ENCODE data around the gene GTPBP1.

Gene GTPBP1

GRCh38 chr22:38760477-38761201 is 54.9 kb downstream of the GTPBP1 start:
- H3K4me1 ChIP-seq (ENCODE audit: control insufficient read depth, insufficient read depth, low read length): peaks cover 12% of the 10 kb centered on the region
- no peak overlapping the region for H3K9ac ChIP-seq (ENCODE audit: low read length)
- H3K4me3 ChIP-seq (ENCODE audit: low read length): no peak overlapping the region
- no peaks in the 10 kb centered on the region for H3K36me3 ChIP-seq (ENCODE audit: control insufficient read depth, insufficient read depth, low read length)
- no peaks in the 10 kb centered on the region for H3K27me3 ChIP-seq (ENCODE audit: control insufficient read depth, insufficient read depth, low read length)
- no peaks in the 10 kb centered on the region for H3K9me3 ChIP-seq (ENCODE audit: control insufficient read depth, low read length)

DNA sequence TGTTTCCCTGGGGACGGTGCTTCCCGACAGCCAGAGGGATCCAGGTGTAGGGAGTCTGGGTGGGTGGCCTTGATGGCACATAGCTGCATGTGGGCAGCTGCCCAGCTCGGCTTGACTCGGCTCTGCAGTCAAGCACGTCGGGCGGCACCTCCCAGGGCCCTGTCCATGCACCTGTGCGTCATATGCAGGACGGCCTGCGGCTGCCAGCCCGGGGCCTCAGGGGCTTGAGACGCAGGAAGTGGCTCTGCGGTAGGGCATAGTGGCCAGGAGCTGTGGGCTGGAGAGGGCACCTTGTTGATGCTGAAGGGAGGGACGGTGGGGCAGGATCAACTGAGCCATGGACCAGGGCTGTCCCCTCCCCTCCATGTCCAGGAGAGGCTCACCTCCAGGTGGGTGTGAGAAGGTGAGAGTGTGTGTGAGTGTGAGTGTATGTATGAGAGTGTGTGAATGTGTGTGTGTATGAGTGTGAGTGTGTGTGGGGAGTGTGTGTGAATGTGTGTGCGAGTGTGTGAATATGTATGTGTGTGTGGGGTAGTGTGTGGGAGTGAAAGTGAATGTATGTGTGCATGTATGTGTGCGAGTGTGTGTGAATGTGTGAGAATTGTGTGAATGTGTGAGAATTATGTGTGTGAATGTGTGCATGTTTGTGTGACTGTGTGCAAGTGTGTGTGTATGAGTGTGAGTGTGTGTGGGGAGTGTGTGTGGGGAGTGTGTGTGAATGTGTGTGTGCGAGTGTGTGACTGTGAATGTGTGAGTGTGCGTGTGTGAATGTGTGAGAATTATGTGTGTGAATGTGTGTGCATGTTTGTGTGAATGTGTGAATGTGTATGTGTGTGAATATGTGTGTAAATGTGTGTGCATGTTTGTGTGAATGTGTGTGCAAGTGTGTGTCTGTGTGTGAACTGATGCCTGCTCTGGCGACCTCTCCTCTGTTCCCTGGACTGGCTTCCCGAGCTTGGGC is 55.7 kb downstream of the GTPBP1 start:
- peaks cover 10% of the 10 kb centered on the region for H3K4me1 ChIP-seq (ENCODE audit: control insufficient read depth, insufficient read depth, low read length)
- H3K27me3 ChIP-seq (ENCODE audit: control insufficient read depth, insufficient read depth, low read length): peaks cover 6% of the 10 kb centered on the region
- no peaks in the 10 kb centered on the region for H3K36me3 ChIP-seq (ENCODE audit: control insufficient read depth, insufficient read depth, low read length)
- no peak overlapping the region for H3K4me3 ChIP-seq (ENCODE audit: low read length)
- no peak overlapping the region for H3K9ac ChIP-seq (ENCODE audit: low read length)
- no peaks in the 10 kb centered on the region for H3K9me3 ChIP-seq (ENCODE audit: control insufficient read depth, low read length)

GRCh38 chr22:38762551-38762983 is 56.8 kb downstream of the GTPBP1 start:
- Histone ChIP-seq H3K9ac (ENCODE audit: low read length) (no peak overlapping the region), H3K36me3 (ENCODE audit: control insufficient read depth, insufficient read depth, low read length) (no peaks in the 10 kb centered on the region), H3K4me1 (ENCODE audit: control insufficient read depth, insufficient read depth, low read length) (peaks cover 4% of the 10 kb centered on the region), H3K27me3 (ENCODE audit: control insufficient read depth, insufficient read depth, low read length) (peaks cover 6% of the 10 kb centered on the region), H3K4me3 (ENCODE audit: low read length) (no peak overlapping the region), H3K9me3 (ENCODE audit: control insufficient read depth, low read length) (no peaks in the 10 kb centered on the region)

DNA sequence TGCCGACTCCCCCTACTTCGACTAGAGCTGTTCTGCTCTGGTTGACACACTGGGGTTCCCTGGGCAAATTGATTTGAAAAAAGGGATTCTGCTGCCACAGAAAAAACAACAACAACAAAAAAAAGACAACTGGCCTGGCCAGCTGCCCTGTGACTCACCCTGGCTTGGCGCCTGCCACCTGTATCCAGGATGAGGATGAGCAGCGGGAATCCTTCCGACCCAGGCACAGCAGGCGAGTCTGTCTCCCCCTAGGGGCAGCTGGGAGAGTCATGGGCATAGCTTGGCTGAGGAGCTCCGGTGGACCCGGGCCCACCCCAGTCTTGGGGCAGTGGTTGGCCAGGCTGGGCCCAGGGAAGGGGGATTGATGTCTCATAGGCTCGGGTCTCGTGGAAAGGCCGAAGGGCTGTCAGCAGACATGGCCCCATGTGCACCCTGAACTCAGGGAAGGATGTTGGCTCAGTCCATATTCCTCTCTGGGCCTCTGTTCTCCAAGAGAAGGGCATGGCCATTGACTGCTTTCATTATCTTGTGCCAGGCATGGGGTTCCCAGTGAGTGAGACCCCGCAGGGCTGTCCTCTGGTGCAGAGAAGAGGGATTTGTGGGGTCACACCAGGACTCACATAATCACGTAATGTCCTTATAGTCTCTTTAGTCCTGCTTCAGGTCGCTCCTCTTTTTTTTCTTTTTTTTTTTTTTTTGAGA is 60.5 kb downstream of the GTPBP1 start:
- no peak overlapping the region for H3K9ac ChIP-seq (ENCODE audit: low read length)
- no peaks in the 10 kb centered on the region for H3K4me1 ChIP-seq (ENCODE audit: control insufficient read depth, insufficient read depth, low read length)
- H3K9me3 ChIP-seq (ENCODE audit: control insufficient read depth, low read length): no peaks in the 10 kb centered on the region
- no peak overlapping the region for H3K4me3 ChIP-seq (ENCODE audit: low read length)
- no peaks in the 10 kb centered on the region for H3K36me3 ChIP-seq (ENCODE audit: control insufficient read depth, insufficient read depth, low read length)
- peaks cover 6% of the 10 kb centered on the region for H3K27me3 ChIP-seq (ENCODE audit: control insufficient read depth, insufficient read depth, low read length)

DNA sequence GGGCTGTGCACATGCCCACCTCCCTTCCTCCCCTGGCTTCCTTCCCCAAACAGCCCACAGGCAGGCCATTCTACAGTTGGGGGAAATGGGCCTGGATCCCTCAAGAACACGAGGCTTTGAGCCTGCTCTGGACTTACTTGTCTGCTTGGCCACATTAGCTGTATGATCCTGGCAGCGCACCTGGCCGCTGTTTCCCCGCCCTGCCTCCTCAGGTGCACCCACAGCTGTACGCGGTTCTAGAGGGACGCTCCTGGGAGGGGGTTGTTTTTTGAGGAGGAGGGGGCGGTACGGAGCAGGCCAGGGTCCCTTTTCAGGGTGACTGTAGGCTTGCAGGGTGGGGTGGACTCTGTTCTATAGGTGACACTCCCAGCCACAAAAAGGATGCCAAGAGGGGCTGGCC is 61.6 kb downstream of the GTPBP1 start:
- H3K36me3 ChIP-seq (ENCODE audit: control insufficient read depth, insufficient read depth, low read length): no peaks in the 10 kb centered on the region
- no peaks in the 10 kb centered on the region for H3K9me3 ChIP-seq (ENCODE audit: control insufficient read depth, low read length)
- H3K9ac ChIP-seq (ENCODE audit: low read length): no peak overlapping the region
- no peak overlapping the region for H3K4me3 ChIP-seq (ENCODE audit: low read length)
- no peaks in the 10 kb centered on the region for H3K4me1 ChIP-seq (ENCODE audit: control insufficient read depth, insufficient read depth, low read length)
- peaks cover 6% of the 10 kb centered on the region for H3K27me3 ChIP-seq (ENCODE audit: control insufficient read depth, insufficient read depth, low read length)

GRCh38 chr22:38768036-38768435 is 62.3 kb downstream of the GTPBP1 start:
- H3K36me3 ChIP-seq (ENCODE audit: control insufficient read depth, insufficient read depth, low read length): no peaks in the 10 kb centered on the region
- no peak overlapping the region for H3K4me3 ChIP-seq (ENCODE audit: low read length)
- no peaks in the 10 kb centered on the region for H3K9me3 ChIP-seq (ENCODE audit: control insufficient read depth, low read length)
- H3K4me1 ChIP-seq (ENCODE audit: control insufficient read depth, insufficient read depth, low read length): no peaks in the 10 kb centered on the region
- H3K27me3 ChIP-seq (ENCODE audit: control insufficient read depth, insufficient read depth, low read length): peaks cover 6% of the 10 kb centered on the region
- no peak overlapping the region for H3K9ac ChIP-seq (ENCODE audit: low read length)

DNA sequence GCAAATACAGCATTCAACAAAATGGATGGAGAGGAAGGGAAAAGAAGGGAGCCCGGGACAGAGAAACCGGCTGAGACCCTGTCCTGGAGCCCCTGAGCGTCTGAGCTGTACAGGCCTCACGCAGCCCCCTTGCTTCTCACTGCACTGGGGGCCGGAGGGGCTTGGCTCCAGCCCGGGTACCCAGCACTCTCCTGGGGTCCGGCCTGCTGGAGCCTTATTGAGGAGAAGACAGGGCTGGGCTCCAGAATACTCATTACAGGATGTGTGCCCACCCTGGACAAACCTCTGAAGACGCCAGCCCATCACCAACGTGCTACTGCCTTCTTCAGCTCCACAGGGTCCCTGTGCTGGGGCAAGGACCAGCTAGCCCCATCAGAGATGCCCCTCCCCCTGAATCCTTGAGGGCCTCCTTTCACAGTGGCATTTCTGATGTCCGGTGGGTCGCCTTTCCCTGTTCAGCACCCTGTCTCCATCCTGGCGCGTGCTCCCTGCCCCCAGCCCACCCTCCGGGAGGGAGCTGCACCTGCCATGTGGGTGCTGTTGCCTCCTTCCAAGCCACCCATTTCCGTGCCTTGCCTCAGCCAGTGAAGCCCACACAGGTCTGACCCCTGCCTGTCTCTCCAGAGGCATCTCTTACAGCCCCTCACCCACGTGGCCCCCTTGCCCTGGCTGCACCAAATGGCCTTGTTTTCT is 64.7 kb downstream of the GTPBP1 start:
- no peaks in the 10 kb centered on the region for H3K9me3 ChIP-seq (ENCODE audit: control insufficient read depth, low read length)
- H3K4me3 ChIP-seq (ENCODE audit: low read length): no peak overlapping the region
- no peak overlapping the region for H3K9ac ChIP-seq (ENCODE audit: low read length)
- no peaks in the 10 kb centered on the region for H3K4me1 ChIP-seq (ENCODE audit: control insufficient read depth, insufficient read depth, low read length)
- H3K36me3 ChIP-seq (ENCODE audit: control insufficient read depth, insufficient read depth, low read length): no peaks in the 10 kb centered on the region
- H3K27me3 ChIP-seq (ENCODE audit: control insufficient read depth, insufficient read depth, low read length): peaks cover 6% of the 10 kb centered on the region

GRCh38 chr22:38772623-38772873 is 66.8 kb downstream of the GTPBP1 start:
- no peaks in the 10 kb centered on the region for H3K4me1 ChIP-seq (ENCODE audit: control insufficient read depth, insufficient read depth, low read length)
- no peaks in the 10 kb centered on the region for H3K36me3 ChIP-seq (ENCODE audit: control insufficient read depth, insufficient read depth, low read length)
- no peak overlapping the region for H3K4me3 ChIP-seq (ENCODE audit: low read length)
- no peak overlapping the region for H3K9ac ChIP-seq (ENCODE audit: low read length)
- H3K9me3 ChIP-seq (ENCODE audit: control insufficient read depth, low read length): no peaks in the 10 kb centered on the region
- no peaks in the 10 kb centered on the region for H3K27me3 ChIP-seq (ENCODE audit: control insufficient read depth, insufficient read depth, low read length)

DNA sequence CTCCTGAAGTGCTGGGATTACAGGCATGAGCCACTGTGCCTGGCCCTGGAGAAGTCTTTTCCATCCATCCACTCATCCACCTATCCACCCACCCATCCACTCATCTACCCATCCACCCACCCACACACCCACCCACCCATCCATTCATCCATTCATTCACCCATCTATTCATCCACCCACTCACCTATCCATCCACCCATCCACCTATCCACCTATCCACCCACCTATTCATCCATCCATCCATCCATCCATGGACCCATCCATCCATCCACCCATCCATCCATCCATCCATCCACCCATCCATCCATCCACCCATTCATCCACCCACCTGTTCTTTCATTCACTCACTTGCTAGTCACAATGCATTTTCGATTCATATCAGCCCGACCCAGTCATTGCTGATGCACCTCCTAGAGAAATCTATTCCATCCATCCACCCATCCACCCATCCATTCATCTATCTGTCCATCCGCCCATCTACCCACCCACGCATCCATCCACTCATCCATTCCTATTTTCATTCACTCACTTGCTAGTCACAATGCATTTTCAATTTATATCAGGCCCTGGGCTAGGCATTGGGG is 67.7 kb downstream of the GTPBP1 start:
- H3K27me3 ChIP-seq (ENCODE audit: control insufficient read depth, insufficient read depth, low read length): no peaks in the 10 kb centered on the region
- no peak overlapping the region for H3K4me3 ChIP-seq (ENCODE audit: low read length)
- no peaks in the 10 kb centered on the region for H3K36me3 ChIP-seq (ENCODE audit: control insufficient read depth, insufficient read depth, low read length)
- no peak overlapping the region for H3K9ac ChIP-seq (ENCODE audit: low read length)
- no peaks in the 10 kb centered on the region for H3K9me3 ChIP-seq (ENCODE audit: control insufficient read depth, low read length)
- no peaks in the 10 kb centered on the region for H3K4me1 ChIP-seq (ENCODE audit: control insufficient read depth, insufficient read depth, low read length)

DNA sequence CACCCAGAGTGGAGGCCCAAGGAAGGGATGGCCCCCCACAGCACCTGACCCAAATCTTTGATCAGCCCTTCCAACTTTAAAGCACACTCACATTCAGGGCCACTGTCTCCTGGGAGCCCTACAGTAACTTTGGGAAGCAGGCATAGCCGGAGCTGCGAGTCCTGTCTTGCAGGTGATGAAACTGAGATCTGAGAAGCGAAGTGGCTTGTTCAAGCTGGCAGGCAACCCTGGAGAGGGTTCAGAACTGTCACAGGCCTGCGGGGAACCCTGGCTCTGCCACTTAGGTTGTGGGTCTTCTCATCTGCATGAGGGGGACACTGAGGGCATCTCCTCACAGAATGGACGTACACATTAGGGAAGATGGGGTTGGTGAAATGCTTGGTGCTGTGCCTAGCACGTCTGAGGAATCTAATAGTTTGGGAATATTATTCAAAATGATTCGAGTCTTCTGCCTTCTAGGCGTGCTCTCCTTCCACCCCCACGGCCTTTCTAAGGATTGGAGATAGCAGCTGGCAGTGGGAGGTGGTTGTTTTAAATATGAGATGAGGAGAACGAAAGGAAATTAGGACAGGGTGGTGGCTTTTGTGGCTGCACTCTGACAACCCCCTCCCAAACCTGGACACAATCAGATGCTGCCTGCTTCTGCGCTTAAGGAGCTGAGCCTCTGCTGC is 68.9 kb downstream of the GTPBP1 start:
- no peak overlapping the region for H3K9ac ChIP-seq (ENCODE audit: low read length)
- no peaks in the 10 kb centered on the region for H3K4me1 ChIP-seq (ENCODE audit: control insufficient read depth, insufficient read depth, low read length)
- no peaks in the 10 kb centered on the region for H3K27me3 ChIP-seq (ENCODE audit: control insufficient read depth, insufficient read depth, low read length)
- no peaks in the 10 kb centered on the region for H3K9me3 ChIP-seq (ENCODE audit: control insufficient read depth, low read length)
- no peaks in the 10 kb centered on the region for H3K36me3 ChIP-seq (ENCODE audit: control insufficient read depth, insufficient read depth, low read length)
- no peak overlapping the region for H3K4me3 ChIP-seq (ENCODE audit: low read length)

GRCh38 chr22:38775656-38776055 is 69.9 kb downstream of the GTPBP1 start:
- Histone ChIP-seq H3K9ac (ENCODE audit: low read length) (no peak overlapping the region), H3K4me1 (ENCODE audit: control insufficient read depth, insufficient read depth, low read length) (no peaks in the 10 kb centered on the region), H3K36me3 (ENCODE audit: control insufficient read depth, insufficient read depth, low read length) (no peaks in the 10 kb centered on the region), H3K4me3 (ENCODE audit: low read length) (no peak overlapping the region), H3K9me3 (ENCODE audit: control insufficient read depth, low read length) (no peaks in the 10 kb centered on the region), H3K27me3 (ENCODE audit: control insufficient read depth, insufficient read depth, low read length) (no peaks in the 10 kb centered on the region)

All from mucosa of stomach (tissue), 1 donor.